ENCODE results near the gene AMY2B.
"Not testable (repeated sequence)": the region's sequence is repeated elsewhere in the genome, so short reads cannot be mapped to it uniquely, and the experiment has no call there.

AMY2B gene

DNA sequence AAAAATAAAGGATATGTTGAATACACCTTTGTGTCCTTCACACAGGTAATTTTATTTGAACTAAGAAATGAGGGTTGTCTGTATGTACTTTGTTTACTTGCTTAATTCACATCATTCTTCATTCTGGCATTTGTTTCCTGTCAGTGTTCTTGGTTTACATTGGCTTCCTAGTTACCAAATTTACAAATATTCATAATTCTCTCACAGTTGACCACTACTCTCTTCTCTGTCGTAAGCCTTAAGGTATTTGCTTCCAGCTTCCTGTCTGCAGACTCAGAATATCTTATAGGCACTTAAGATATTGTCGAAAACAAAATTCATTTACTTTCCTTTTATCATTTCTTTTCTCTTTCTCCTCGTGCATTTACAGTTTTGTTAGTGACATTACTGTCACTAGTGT lies 30.0 kb upstream of the AMY2B start:
- DNase-seq (ENCODE audit: low read depth), result no peak
- H3K4me3 ChIP-seq (ENCODE audit: low read depth, low read length), result no peak overlapping the region
- TF ChIP-seq, protein P1, sequence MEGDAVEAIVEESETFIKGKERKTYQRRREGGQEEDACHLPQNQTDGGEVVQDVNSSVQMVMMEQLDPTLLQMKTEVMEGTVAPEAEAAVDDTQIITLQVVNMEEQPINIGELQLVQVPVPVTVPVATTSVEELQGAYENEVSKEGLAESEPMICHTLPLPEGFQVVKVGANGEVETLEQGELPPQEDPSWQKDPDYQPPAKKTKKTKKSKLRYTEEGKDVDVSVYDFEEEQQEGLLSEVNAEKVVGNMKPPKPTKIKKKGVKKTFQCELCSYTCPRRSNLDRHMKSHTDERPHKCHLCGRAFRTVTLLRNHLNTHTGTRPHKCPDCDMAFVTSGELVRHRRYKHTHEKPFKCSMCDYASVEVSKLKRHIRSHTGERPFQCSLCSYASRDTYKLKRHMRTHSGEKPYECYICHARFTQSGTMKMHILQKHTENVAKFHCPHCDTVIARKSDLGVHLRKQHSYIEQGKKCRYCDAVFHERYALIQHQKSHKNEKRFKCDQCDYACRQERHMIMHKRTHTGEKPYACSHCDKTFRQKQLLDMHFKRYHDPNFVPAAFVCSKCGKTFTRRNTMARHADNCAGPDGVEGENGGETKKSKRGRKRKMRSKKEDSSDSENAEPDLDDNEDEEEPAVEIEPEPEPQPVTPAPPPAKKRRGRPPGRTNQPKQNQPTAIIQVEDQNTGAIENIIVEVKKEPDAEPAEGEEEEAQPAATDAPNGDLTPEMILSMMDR (IDR thresholded peaks at IDR 0.05; ENCODE audit: low read depth, low read length, missing control alignments), result no peak

DNA sequence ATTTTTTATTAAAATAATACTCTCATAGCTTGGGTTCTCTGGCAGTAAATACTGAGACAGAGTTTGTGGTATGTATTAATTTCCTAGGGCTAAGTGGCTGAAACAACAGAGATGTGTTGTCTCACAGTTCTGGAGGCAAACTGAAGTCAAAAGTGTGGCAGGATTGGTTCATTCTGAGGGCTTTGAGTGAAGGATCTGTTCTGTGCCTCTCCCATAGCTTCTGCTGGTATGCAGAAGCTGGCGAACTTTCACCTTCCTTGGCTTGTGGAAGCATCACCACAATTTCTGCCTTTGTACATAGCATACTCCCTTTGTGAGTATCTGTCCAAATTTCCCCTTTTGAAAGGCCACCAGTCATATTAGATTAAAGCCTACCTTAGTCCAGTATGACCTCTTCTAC lies 24.9 kb upstream of the AMY2B start:
- no peak for DNase-seq (ENCODE audit: low read depth)
- TF ChIP-seq, protein P1 (IDR thresholded peaks at IDR 0.05; ENCODE audit: low read depth, low read length, missing control alignments), result no peak
- H3K4me3 ChIP-seq (ENCODE audit: low read depth, low read length), result no peak overlapping the region

DNA sequence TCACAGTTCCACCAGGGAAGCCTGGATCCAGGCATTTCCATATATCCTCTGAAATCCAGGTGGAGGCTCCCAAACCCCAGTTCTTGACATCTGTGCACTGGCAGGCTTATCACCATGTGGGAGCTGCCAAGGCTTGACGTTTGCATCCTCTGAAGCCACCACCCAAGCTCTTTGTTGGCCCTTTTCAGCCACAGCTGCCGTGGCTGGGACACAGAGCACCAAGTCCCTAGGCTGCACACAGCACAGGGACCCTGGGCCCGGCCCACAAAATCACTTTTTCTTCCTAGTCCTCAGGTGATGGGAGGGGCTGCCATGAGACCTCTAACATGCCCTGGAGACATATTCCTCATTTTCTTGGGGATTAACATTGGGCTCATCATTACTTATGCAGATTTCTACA lies 23.5 kb upstream of the AMY2B start:
- DNase-seq (ENCODE audit: low read depth), result no peak
- H3K4me3 ChIP-seq (ENCODE audit: low read depth, low read length), result no peak overlapping the region
- TF ChIP-seq, protein P1 (IDR thresholded peaks at IDR 0.05; ENCODE audit: low read depth, low read length, missing control alignments), result no peak

DNA sequence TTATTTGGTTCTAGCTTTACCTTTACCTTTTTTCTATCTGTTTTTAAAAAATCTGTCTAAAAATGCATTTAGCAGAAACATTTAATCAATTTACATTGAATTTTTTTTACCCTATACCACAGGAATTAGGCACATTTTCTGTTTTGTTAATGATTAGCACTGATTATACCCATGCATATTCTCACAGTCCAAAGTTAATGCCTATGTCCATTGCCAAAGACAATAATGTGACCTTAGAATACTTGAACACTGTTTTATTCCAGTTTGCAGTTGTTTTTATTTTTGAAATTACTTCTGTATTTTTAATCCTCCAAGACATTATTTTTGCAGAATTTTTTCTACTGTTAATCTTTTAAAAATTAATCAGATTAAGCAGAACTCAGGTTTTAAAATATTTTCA lies 11.0 kb upstream of the AMY2B start:
- TF ChIP-seq, protein P1 (IDR thresholded peaks at IDR 0.05; ENCODE audit: low read depth, low read length, missing control alignments), result no peak
- no peak for DNase-seq (ENCODE audit: low read depth)
- no peak overlapping the region for H3K4me3 ChIP-seq (ENCODE audit: low read depth, low read length)

DNA sequence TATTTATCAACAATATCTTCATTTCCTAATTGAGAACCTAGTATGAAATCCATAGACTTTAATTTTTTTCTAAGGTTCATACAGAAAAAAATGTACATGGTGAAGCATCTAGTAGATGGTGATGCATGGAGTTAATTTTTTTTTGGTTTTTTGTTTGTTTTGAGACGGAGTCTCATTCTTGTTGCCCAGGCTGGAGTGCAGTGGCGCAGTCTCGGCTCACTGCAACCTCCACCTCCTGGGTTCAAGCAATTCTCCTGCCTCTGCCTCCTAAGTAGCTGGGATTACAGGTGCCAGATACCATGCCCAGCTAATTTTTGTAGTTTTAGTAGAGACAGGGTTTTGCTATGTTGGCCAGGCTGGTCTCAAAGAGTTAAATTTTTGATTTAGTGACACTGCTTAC lies 10.3 kb upstream of the AMY2B start:
- not testable (repeated sequence) for DNase-seq (ENCODE audit: low read depth)

DNA sequence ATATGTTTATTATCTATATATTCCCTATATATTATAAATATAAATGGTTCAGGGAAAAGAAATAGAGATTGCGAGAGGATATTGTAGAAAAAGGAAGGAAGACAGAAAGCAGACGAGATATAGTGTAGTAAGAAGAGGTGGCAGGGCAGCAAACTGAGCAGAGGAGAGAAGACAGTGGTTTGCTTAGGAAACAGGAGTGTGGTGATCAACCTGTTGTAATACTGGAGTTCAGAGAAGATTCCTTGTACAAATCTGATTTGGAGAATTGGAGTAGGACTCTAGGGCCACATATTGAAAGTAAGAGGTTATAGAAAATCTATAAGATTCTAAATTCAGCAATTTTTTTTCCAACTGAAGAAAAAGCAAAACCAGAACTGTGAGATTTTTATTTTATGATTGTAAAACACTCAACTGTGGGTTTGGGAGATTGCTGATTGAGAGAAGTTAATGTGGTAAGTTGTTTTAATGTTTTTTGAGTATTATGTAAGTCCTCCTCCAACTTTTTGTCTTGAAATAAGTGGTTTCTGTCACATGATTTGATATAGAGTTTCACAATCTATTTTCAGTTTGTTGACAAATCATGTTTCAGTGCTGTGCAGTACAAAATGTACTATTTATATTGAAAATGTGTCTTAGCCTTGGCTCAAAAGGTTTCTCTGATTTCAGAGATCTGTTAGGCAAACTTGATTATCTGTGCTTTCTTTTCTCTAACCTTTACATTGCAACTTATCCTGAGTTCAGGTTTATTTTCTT lies 9.6 kb upstream of the AMY2B start:
- no peak overlapping the region for H3K4me3 ChIP-seq (ENCODE audit: low read depth, low read length)
- DNase-seq (ENCODE audit: low read depth), result peak; percentile 12
- TF ChIP-seq, protein P1 (IDR thresholded peaks at IDR 0.05; ENCODE audit: low read depth, low read length, missing control alignments), result no peak

More for the DNA sequence above, 10.3 kb upstream of the AMY2B start:
- H3K4me3 ChIP-seq (ENCODE audit: low read depth, low read length), result not testable (repeated sequence)

DNA sequence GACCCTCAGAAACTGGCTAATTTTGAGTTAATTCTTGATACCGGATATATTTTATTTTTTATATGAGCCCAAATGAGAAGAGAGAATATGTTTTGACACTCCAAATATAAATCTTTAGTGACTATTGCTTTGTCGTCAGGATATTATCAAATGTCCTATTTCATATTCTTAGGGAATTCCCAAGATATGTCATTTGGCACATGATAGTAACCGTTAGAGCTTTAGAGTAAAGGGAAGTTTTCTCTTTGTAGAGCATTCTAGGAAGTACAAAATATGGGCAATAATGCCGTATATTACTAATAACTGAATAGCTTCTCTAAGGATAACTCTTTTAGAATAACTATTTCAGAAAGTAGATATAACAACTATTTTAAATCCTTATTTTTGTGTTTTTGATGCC lies 8.3 kb upstream of the AMY2B start:
- TF ChIP-seq, protein P1 (IDR thresholded peaks at IDR 0.05; ENCODE audit: low read depth, low read length, missing control alignments), result no peak
- H3K4me3 ChIP-seq (ENCODE audit: low read depth, low read length), result no peak overlapping the region
- no peak for DNase-seq (ENCODE audit: low read depth)
